ENCODE measurements around the gene CDC73.
"Not testable (repeated sequence)": the region's sequence is repeated elsewhere in the genome, so short reads cannot be mapped to it uniquely, and the experiment has no call there.

Gene CDC73

DNA sequence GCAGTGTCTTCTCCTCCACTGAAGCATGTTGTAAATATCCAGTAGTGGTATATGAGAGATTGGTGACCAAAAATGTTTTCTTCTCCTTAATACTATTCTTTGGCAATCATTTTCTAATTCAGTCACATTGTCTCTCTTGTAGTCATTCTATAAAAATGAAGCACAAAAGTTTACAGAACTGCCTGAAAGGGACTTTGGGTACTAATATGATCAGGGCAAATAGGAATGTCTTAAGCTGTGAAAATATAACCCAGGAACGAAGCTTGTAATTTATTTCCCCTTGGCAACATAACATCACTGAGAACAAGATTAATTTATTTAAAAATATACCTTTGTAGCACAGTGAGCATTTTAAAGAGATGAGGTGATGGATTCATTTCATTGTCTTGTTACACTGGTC is 59.7 kb downstream of the CDC73 start:
- DNase-seq (ENCODE audit: low spot score): no peak

DNA sequence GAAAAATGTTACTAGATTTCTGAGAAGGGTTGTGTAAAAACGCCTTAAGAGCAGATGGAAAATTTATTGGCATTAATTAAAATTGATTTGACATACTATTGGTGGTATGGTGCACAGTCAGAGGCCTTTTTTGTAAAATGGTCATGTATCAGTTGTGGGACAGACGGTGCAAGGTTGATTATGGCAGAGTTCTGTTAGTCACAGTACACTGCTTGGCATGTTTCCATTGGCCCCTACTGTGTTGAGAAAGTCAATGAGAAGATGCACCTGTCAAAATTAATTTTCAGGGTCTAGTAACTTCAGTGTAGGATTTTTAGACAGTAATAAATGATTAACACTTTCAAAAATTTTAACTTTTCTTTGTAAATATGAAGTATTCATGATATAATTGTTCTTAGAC is 60.2 kb downstream of the CDC73 start:
- no peak for DNase-seq (ENCODE audit: low spot score)

DNA sequence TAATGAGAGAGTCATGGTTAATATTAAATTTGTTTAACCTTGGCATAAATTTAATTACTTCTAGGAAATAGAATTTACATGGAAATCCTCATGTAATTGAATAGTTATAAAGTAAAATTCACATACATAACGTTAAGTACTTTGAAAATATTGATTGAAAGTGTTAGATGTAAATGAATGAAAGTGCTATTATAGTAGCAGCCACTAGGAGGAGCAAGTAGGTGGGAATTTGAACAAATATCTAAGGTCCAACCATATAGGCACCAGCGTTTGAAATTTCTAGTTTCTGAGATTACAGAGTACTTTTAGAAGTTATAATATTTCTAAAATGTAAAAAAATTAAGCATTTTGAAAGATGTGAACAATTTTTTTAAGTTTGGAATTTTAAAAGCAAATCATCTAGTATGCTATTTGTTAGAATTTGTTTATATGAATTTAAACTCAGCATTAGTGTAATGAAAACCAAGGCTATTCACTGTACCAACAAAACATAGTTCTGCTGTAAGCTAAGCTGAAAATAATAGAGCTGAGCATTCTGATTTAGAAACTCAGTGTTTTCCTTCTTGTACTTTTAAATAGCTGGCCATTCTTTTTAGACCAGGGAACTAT is 61.3 kb downstream of the CDC73 start:
- DNase-seq (ENCODE audit: low spot score): peak; percentile 5

DNA sequence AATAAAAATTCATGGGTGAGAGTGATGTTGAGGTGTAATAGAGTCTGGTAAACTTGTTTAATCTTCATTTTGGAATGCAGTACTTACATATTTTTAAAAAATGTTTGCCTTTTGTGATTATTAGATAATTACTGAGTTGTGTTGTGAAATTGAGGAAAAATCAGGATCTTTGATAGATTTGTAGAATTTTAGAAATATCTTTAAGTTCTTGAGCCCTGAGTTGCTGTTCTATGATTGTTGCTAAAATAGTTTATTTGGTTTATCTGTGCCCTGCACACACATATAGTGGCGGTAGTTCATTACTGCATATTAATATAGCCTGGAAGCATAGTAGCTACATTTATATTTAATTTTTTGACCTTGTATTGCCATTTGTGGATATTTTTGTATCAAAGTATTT is 62.9 kb downstream of the CDC73 start:
- DNase-seq (ENCODE audit: low spot score): no peak

DNA sequence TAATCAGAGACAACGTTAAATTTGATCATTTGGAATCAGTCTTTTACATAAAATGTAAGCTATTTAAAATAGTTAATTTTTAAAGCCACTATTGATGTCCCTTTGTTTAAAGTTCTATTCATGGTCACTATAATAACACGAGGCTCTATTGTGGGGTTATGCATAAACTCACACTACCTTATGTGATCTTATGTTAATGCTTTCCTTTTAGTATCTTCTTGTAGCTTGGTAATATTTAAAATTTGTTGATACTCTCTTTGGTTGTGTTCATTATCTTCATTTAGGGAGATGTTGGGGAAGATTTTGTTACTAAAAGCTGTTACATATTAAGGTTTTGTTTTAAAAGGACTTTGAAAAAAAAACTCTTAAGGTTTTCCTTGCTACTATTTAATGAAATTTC is 63.4 kb downstream of the CDC73 start:
- DNase-seq (ENCODE audit: low spot score): no peak

DNA sequence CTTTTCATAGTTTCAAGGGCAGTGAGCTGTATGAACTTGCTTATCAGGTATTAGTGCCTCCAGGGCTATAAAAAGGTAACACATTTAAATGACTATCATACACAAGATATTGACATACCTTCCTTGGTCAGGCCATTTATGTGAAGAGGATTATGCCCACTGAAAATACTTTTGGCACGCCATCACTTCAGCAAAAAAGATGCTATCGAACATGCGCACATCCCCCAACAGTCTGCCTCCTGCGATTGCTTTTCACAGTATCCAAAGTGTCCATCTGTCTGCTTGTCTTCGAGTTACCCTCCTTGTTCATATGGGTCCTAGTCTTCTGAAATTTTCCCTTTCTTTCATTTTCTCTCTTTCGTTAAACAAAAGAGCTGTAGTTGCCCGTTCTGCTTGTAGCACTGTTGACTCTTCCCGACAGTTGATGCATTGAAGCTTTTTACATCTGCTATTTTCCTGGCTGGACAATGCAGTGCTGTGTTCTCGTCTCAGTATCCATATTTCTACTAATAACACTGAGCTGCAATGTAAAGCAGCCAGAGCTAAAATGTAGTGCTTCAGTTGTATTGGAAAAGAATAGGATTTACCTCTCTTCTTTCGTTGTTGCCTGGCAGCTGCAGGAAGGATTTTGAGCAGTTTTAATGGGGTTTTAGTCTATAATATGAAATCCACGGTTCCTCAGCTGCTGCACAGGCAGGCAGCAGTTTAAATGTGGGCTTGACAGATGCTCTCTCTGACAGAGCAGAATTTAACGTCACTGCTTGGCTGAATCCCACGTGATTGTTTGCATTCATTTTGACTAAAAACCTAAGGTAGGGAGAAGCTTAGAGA is 64.3 kb downstream of the CDC73 start, which contains the start of gene B3GALT2:
Gene B3GALT2 (minus strand): TSS at position 713 of the 831 bp plus-strand sequence. CDS start 5,051 bp downstream, outside the sequence.
- peak; percentile 7 for DNase-seq (ENCODE audit: low spot score)

DNA sequence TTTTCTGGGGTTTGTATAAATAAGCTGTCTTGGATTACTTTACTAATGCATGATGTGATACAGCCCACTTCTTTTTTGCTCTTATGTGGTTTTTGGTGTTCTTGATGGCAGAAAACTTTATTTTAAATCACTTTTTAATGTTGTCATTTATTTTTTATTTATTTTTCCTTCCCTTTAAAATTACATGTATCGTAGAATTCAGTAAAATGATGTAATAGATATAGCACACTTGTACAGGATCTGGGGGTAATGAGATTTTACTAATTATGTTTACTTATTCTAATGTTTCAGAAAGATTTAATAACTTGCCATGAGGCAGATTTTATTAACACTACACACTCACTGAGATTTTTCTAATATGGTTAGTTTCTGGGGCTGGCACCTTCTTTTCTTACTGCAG is 65.3 kb downstream of the CDC73 start:
- no peak for DNase-seq (ENCODE audit: low spot score)

DNA sequence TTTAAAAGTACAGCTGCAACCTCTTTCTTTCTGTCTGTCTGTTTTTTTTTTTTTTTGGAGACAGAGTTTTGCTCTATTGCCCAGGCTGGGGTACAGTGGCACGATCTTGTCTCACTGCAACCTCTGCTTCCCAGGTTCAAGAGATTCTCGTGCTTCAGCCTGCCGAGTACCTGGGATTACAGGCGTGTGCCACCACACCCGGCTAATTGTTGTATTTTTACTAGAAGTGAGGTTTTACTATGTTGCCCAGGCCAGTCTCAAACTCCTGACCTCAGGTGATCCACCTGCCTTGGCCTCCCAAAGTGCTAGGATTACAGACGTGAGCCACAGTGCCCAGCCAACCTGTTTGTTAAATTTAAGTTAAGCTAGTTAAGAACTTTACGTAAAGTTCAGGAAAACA is 67.1 kb downstream of the CDC73 start:
- not testable (repeated sequence) for DNase-seq (ENCODE audit: low spot score)

DNA sequence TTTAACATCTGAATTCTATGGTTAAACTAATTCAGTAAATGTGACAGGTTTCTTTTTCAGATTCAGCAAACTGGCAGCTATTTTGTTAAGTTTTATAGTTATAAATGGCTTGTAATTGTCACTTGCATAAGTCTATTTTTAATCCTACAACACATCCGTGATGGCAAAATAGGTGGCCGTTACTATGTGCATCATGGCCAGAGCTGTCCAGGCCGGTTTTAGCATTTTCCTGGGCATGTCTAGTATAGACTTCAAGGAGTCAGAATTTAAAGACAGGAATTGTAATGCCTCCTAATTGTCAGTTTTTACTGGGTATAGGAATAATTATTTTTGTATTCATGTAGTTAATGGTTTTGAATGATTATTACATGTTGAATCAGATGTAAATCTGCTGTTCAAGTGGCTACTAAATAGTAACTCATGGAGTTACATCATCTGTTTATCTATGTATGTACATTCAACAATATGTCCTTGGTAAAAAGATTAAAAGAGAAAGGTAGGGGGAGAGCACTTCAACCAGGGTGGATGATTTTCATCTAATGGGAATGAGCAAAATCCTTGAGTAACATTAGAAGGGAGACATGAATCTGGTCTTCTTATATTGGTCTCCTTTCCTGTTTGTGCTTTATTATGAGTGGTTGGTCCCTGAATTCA is 67.7 kb downstream of the CDC73 start:
- no peak for DNase-seq (ENCODE audit: low spot score)

DNA sequence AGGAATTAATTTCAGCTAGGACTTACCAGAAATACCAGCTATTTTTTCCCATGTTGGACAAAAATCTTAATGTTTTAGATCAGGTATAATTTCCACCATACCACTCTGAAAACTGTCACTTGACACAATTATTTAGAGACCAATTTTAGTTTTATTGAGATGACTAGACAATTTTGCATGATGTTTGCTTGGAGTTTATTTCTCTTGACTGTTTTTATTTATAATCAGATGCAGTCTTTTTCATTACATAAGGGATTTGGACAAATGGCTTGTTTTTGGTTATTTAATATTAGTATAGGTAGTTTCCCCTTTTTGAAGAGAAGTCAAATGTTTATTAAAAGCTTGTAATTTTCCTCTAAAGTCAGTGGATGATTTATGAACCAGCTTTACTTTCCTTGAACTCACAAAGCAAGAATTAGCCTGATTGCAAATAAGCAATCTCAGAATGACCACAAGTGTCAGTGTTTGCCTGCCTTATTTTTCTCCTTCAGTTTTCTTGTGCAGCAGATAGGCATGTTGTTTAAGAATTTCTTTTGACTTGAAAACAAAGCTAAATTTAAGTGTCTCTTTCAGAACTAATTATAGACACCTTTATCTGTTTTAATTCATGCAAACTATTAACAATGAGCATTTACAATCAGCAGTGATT is 68.4 kb downstream of the CDC73 start:
- peak; percentile 5 for DNase-seq (ENCODE audit: low spot score)

DNA sequence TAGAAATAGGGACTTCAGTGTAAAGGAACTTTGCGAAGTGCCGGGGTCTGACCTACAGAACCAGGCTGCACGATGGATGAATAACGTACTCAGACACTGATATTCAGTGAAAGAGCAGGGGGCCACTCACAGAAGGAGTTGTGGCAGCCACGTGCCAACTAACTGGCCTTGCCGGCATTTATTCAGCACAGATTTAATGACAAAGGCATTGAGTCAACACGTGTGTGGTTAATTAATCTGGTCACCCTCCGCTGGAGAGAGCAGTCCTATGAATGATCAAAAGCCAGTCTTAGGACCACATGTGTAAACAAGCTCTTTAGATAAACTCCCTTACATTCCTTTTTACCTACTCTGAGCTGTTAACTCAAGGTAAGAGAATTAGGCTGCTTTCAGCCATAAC is 70.8 kb downstream of the CDC73 start:
- no peak for DNase-seq (ENCODE audit: low spot score)

DNA sequence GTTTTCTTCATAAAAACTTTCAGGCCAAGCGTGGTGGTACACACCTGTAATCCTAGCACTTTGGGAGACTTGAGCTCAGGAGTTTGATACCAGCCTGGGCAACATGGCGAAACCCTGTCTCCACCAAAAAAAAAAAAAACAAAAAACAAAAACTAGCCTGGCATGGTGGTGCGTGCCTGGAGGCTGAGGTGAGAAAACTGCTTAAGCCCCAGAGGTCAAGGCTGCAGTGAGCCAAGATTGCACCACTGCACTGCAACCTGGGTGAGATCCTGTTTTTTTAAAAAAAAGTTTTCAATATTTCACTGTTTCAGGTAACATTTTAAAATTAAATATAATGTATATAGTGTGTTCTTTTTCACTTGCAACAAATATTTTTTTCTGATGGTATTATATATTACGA is 78.1 kb downstream of the CDC73 start:
- DNase-seq (ENCODE audit: low spot score): no peak

DNA sequence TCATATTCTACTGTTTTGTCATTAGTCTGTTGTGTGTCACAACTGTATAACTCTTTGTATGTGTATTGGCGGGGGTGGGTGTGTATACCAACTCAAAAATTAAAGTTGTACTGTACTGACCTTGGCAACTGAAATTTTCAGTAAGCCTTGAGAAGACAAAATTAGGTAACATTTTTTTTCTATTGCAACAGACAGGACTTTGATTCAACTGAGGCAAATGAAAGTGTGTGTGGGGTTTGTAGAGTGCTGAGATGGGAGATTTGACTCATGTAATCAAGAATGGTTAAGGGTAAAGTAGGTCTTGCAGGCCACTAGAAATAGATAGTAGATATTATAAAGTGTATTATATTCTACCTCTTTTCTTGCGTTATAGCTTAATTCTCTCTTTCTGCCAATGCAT is 79.2 kb downstream of the CDC73 start:
- no peak for DNase-seq (ENCODE audit: low spot score)

DNA sequence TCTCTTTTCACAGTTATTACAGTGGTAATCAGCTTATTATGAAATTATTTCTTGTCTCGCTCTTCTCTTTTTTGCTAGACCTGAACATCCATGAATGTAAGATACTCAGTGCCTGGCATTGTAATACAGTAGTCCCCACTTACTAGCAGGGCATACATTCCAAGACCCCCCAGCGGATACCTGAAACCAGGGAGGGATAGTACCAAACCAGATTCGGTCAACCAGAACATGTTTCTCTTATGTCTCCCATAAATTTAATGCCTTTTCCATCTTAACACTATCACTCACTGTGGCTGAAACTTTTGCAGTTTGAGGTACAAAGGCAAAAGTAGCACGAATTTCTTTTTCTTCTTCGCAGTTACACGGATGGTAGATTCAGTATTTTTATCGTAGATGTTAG is 89.2 kb downstream of the CDC73 start:
- no peak for DNase-seq (ENCODE audit: low spot score)

DNA sequence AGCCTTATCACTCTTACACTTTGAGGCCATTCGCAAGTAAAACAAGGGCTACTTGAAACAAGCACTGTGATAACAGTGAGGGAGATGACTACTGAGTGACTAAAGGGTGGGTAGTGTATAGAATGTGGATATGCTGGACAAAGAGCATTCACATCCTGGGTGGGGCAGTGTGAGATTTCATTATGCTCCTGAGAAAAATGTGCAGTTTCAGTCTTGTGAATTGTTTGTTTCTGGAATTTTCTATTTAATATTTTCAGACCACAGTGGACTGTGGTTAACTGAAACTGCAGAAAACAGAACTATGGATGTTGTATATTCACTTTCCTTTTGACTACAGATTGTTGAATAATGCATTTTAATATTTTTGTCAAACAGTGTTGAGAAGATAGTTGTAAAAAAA is 89.7 kb downstream of the CDC73 start:
- peak; percentile 39 for DNase-seq (ENCODE audit: low spot score)

DNA sequence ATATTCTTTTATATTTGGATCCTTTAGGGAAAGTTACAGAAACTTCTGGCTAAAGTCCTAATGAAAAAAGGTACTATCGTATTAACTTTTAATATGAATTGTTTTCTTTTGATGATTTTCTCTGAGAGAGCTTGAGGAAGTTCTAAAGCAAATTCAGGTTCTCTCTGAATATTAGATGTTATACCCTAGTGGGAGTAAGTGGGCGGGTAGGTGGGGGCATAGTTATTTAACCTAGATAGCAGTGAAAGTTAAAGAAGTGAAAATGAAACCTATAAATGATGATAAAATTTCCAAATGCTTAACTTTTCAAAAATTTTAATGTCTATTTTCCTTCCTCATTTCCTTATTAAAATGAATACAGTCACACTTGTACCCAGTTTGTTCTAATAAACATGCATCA is 90.8 kb downstream of the CDC73 start:
- DNase-seq (ENCODE audit: low spot score): no peak

DNA sequence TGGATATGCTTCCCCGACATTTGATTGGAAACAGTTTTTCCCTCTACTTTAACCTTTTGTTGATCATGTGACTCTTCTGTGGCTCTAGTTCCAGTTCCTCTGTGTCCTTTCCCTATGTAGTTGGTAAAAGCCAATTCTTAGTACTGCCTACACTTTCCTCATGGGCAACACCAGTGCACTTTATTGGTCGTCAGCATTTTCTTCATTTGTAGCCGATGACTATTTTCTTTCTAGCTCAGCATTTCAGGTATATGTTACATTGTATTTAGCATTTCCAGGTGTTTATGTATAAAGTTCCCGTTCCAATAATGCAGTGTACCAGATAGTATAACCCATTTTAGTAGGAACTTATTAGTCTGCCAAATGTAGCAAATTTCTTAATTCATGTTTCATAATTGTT is 92.2 kb downstream of the CDC73 start:
- no peak for DNase-seq (ENCODE audit: low spot score)

DNA sequence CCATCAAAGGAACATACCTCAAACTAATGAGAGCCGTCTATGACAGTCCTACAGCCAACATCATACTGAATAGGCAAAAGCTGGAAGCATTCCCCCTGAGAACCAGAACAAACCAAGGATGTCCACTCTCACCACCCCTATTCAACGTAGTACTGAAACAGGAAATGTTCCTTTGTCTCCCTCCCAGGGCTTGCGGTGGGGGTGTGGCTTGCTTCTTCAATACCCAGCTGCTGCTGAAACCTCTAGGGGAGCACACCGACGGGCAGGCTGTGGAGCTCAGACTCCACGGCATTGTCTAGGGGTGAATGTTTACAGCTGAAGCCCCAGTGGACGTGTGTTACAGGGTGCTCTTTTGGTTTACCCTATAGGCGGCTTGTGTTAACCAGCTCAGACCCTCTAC is 95.1 kb downstream of the CDC73 start:
- DNase-seq (ENCODE audit: low spot score): no peak

DNA sequence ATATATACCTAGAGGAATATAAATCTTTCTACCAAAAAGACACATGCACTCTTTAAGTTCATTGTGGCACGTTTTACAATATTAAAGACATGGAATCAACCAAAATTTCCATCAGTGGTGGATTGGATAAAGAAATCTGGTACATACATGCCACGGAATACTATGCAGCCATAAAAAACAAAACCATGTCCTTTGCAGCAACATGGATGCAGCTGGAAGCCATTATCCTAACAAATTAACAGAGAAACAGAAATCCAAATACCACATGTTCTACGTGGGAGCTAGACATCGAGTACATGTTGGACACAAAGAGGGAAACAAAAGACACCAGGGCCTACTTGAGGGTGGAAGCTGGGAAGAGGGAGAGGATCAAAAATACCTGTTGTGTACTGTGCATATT is 97.6 kb downstream of the CDC73 start:
- DNase-seq (ENCODE audit: low spot score): no peak

DNA sequence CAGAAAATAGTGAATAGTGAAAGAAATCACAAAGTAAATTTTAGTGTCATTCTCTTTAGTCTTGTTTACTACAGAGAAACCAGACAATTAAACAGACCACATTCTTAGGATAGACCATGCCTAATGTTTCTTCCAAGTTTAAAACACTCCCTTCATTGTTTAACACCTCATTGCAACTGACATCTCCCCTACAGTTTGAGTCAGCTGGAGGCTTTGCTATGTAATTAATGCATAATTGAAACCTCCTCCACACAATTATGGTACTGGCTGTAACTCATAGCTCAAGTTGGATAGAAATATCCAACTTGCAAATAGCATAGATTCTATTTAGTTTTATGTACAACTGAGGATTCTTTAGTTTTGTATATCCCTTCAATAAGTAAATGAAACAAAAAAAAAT is 99.8 kb downstream of the CDC73 start:
- DNase-seq (ENCODE audit: low spot score): no peak

DNA sequence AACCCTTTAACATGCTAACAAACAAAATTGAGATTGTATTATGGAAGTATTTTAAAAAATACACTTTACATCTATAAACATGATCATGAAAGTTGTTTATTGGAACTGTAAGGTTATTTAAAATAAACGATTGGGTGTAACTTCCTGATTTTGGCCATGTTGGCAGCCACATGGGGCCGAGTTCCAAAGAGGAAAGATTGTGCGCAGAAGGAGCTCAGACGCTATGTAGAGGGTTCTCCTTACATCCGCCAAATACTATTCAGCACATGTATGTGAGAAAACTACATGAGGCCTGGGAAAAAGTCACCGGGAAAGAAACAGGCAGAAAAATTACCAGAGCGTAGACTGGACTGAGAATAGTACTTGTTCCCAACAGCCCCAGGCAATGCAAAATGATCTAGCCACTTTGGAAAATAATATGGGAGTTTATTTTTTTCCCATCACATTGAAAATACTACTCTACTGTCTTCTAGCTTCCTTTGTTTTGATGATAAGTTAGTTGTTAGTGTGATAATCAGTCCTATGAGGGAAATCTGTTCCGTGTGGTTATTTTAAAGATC is 100.3 kb downstream of the CDC73 start:
- no peak for DNase-seq (ENCODE audit: low spot score)

DNA sequence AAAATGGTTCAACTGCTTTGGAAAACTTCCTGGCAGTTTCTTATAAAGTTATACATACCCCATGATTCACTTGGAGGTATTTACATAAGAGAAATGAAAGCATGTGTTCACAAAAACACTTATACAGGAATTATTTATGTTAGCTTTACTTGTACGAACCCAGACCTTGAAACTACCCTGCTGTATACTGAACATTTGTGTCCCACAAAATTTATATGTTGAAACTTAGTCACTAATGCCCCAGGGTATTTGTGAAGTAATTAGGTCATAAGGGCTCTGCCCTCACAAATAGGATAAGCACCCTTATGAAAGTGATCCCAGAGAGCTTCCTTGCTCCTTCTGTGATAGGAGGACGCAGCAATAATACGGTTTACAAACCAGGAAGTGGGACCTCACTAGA is 107.3 kb downstream of the CDC73 start:
- DNase-seq (ENCODE audit: low spot score): no peak

All from hepatic stellate cell (primary cell).